ENCODE measurements around the gene GLT6D1. TPM values are rescaled to one million over a fixed set of nuclear protein-coding genes. Genes with fewer than 3 reads are reported as not detected.

GLT6D1 gene
- total and polyA plus RNA-seq, 2 donors (not counting 1 experiment from before 2014, with no cell fraction given), result not detected

DNA sequence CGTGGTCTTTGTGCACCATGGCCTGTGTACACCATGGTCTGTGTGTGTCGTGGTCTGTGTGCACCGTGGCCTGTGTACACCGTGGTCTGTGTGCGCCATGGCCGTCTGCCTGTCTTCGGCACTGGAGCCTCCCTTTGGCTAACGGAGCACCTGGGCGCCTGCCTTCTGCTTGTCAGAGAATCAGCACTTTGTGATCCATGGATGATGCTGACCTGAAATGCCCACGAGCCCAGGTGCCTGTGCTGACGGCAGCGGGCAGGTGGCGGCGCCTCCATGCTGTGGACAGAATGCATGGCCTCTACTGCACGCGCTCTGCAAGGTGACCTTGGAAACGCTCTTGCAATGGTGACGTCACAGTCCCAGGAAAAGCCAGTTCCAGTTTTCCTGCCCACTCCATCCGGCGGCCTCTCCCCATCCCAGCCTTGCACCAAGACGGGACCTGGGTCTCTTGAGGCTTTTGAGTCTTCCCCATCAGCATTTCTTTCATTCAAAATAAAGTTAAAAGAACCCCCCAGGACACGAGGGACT, 38.4 kb upstream of the GLT6D1 start:
- intact Hi-C loops (cut with micrococcal nuclease), result no loop called here
- WGBS (ENCODE audit: insufficient coverage), result 88% methylated on average over 22 of the region's 22 CpGs
- no peak overlapping the region for H3K4me3 Mint-ChIP-seq
- H3K4me3 ChIP-seq (ENCODE audit: control extremely low read depth in 1 of 5, extremely low read depth in 1 of 5, insufficient read depth in 1 of 5, low read depth in 2 of 5, low read length in 4 of 5), result no peak overlapping the region
- H3K9ac ChIP-seq (ENCODE audit: low read length), result no peak overlapping the region
- no peak overlapping the region for H3K27ac ChIP-seq (ENCODE audit: low read length in 2 of 2)
- no peaks in the 10 kb centered on the region for H3K36me3 ChIP-seq (replicated peaks in 1 of 2; ENCODE audit: control extremely low read depth in 1 of 2, control insufficient read depth in 1 of 2, extremely low read depth in 1 of 2, insufficient read depth in 2 of 2, low read length in 1 of 2)
- H3K79me2 ChIP-seq (ENCODE audit: control insufficient read depth, insufficient read depth, low read length), result no peaks in the 10 kb centered on the region
- H3K27me3 Mint-ChIP-seq, result peaks cover under 1% of the 10 kb centered on the region
- H2AFZ ChIP-seq (ENCODE audit: insufficient read depth, low read depth, low read length, poor library complexity, severe bottlenecking), result no peak overlapping the region
- no peaks in the 10 kb centered on the region for H3K4me1 ChIP-seq (ENCODE audit: control insufficient read depth in 2 of 2, insufficient read depth in 2 of 2, low read length in 2 of 2)
- H3K4me1 Mint-ChIP-seq, result no peaks in the 10 kb centered on the region
- ChIA-PET CTCF (no interaction called here), POLR2A (no interaction called here)
- H3K27ac Mint-ChIP-seq, result no peak overlapping the region
- no peak for TF ChIP-seq EZH2 (IDR thresholded peaks at IDR 0.05; ENCODE audit: borderline replicate concordance, insufficient read depth, low read depth, low read length, poor library complexity, severe bottlenecking)
- TF ChIP-seq, protein P1, sequence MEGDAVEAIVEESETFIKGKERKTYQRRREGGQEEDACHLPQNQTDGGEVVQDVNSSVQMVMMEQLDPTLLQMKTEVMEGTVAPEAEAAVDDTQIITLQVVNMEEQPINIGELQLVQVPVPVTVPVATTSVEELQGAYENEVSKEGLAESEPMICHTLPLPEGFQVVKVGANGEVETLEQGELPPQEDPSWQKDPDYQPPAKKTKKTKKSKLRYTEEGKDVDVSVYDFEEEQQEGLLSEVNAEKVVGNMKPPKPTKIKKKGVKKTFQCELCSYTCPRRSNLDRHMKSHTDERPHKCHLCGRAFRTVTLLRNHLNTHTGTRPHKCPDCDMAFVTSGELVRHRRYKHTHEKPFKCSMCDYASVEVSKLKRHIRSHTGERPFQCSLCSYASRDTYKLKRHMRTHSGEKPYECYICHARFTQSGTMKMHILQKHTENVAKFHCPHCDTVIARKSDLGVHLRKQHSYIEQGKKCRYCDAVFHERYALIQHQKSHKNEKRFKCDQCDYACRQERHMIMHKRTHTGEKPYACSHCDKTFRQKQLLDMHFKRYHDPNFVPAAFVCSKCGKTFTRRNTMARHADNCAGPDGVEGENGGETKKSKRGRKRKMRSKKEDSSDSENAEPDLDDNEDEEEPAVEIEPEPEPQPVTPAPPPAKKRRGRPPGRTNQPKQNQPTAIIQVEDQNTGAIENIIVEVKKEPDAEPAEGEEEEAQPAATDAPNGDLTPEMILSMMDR (IDR thresholded peaks at IDR 0.05), result no peak
- ATAC-seq (ENCODE audit: low read depth) (no peak), DNase-seq (no peak)
- H3K27me3 ChIP-seq (replicated peaks in 1 of 4; ENCODE audit: control extremely low read depth in 1 of 4, control insufficient read depth in 3 of 4, insufficient read depth in 4 of 4, low read length in 3 of 4), result no peaks in the 10 kb centered on the region
- no peak overlapping the region for H3K4me2 ChIP-seq (replicated peaks; ENCODE audit: low read depth, low read length, poor library complexity, severe bottlenecking)
- H3K9me3 ChIP-seq (ENCODE audit: control extremely low read depth in 1 of 3, control insufficient read depth in 2 of 3, insufficient read depth in 1 of 3, low read length in 2 of 3), result peaks cover 0 to 4% (median 0%) of the 10 kb centered on the region in 3 donors
- no peaks in the 10 kb centered on the region for H4K20me1 ChIP-seq (ENCODE audit: control insufficient read depth, insufficient read depth, low read length, poor library complexity, severe bottlenecking)
- H3K9me3 Mint-ChIP-seq (ENCODE audit: insufficient read depth), result no peaks in the 10 kb centered on the region

DNA sequence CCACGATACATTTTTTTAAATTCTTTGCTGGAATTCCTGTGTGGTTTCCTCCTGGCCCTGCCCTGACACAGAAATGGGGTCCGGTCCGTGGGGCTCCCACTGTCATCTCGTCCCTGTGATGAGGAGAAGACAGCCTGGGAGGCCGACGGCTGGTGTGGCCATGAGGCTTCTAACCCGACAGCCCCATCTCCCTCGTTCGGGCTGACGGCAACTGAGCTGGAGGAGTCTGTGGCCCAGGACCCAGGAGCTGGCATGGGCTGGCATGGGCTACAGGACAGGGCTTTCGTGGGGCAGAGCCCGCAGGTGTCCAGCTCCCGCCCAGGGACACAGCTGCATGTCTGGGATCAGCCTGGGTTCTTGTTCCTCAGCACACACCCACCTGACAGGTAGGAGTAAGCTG, 37.6 kb upstream of the GLT6D1 start:
- Mint-ChIP-seq H3K4me1 (no peaks in the 10 kb centered on the region), H3K27ac (no peak overlapping the region), H3K27me3 (peaks cover 3% of the 10 kb centered on the region), H3K4me3 (no peak overlapping the region), H3K9me3 (ENCODE audit: insufficient read depth) (no peaks in the 10 kb centered on the region)
- POLR2A ChIA-PET, result no interaction called here
- H3K9ac ChIP-seq (ENCODE audit: low read length), result no peak overlapping the region
- H3K36me3 ChIP-seq (replicated peaks in 1 of 2; ENCODE audit: control extremely low read depth in 1 of 2, control insufficient read depth in 1 of 2, extremely low read depth in 1 of 2, insufficient read depth in 2 of 2, low read length in 1 of 2), result no peaks in the 10 kb centered on the region
- H3K4me3 ChIP-seq (ENCODE audit: control extremely low read depth in 1 of 5, extremely low read depth in 1 of 5, insufficient read depth in 1 of 5, low read depth in 2 of 5, low read length in 4 of 5), result no peak overlapping the region
- H3K27ac ChIP-seq (ENCODE audit: low read length in 2 of 2), result no peak overlapping the region
- DNase-seq (no peak), ATAC-seq (ENCODE audit: low read depth) (no peak)
- H4K20me1 ChIP-seq (ENCODE audit: control insufficient read depth, insufficient read depth, low read length, poor library complexity, severe bottlenecking), result no peaks in the 10 kb centered on the region
- H3K27me3 ChIP-seq (replicated peaks in 1 of 4; ENCODE audit: control extremely low read depth in 1 of 4, control insufficient read depth in 3 of 4, insufficient read depth in 4 of 4, low read length in 3 of 4), result no peaks in the 10 kb centered on the region
- no peaks in the 10 kb centered on the region for H3K79me2 ChIP-seq (ENCODE audit: control insufficient read depth, insufficient read depth, low read length)
- H3K4me1 ChIP-seq (ENCODE audit: control insufficient read depth in 2 of 2, insufficient read depth in 2 of 2, low read length in 2 of 2), result no peaks in the 10 kb centered on the region
- no peak overlapping the region for H2AFZ ChIP-seq (ENCODE audit: insufficient read depth, low read depth, low read length, poor library complexity, severe bottlenecking)
- TF ChIP-seq EZH2 (IDR thresholded peaks at IDR 0.05; ENCODE audit: borderline replicate concordance, insufficient read depth, low read depth, low read length, poor library complexity, severe bottlenecking), result no peak
- CTCF ChIA-PET, result no interaction called here
- H3K4me2 ChIP-seq (replicated peaks; ENCODE audit: low read depth, low read length, poor library complexity, severe bottlenecking), result no peak overlapping the region
- intact Hi-C loops (cut with micrococcal nuclease), result no loop called here
- H3K9me3 ChIP-seq (ENCODE audit: control extremely low read depth in 1 of 3, control insufficient read depth in 2 of 3, insufficient read depth in 1 of 3, low read length in 2 of 3), result peaks cover 0 to 4% (median 0%) of the 10 kb centered on the region in 3 donors
- 90% methylated on average over 12 of the region's 13 CpGs for WGBS (ENCODE audit: insufficient coverage)
